Forelimb muscle (tissue), 1 donor: ENCODE results near the gene ACACB. TPM values are rescaled to one million over a fixed set of nuclear protein-coding genes. Genes with fewer than 3 reads are reported as not detected.

Experiments
- DNase-seq: peaks from one replicate; pipeline ENCODE4 v3.0.0-alpha.2; 2013; ENCODE audit warnings: low read depth
- polyA plus RNA-seq: library from polyadenylated mRNA; unstranded; fragments of 120-200 nt; gene quantifications from one replicate; pipeline ENCODE4 v1.2.1, GENCODE V29; 2013; ENCODE audit not compliant: insufficient read length

The ACACB gene
- polyA plus RNA-seq, 1 donor = 7.3 TPM

- no peak for DNase-seq
Measured at GRCh38 chr12:109255377-109255776, 139.0 kb downstream of the ACACB start.

GRCh38 chr12:109256011-109256410, 139.6 kb downstream of the ACACB start:
- DNase-seq = no peak

GRCh38 chr12:109258201-109258600, 141.8 kb downstream of the ACACB start:
- no peak for DNase-seq

- DNase-seq = no peak
Measured at GRCh38 chr12:109258607-109259544, 142.5 kb downstream of the ACACB start.

- DNase-seq = no peak
Measured at GRCh38 chr12:109259545-109259895, 143.1 kb downstream of the ACACB start.

GRCh38 chr12:109261087-109261486, 144.7 kb downstream of the ACACB start:
- DNase-seq = no peak

- DNase-seq = no peak
Measured at GRCh38 chr12:109261939-109262338, 145.6 kb downstream of the ACACB start.

- DNase-seq = no peak
Measured at GRCh38 chr12:109263439-109263838, 147.1 kb downstream of the ACACB start.

GRCh38 chr12:109264095-109264942, 147.9 kb downstream of the ACACB start:
- no peak for DNase-seq

- DNase-seq = no peak
Measured at GRCh38 chr12:109264943-109265650, 148.7 kb downstream of the ACACB start.

GRCh38 chr12:109266106-109266879, 149.9 kb downstream of the ACACB start:
- no peak for DNase-seq

GRCh38 chr12:109267361-109267760, 151.0 kb downstream of the ACACB start:
- DNase-seq = no peak

GRCh38 chr12:109268896-109269295, 152.5 kb downstream of the ACACB start:
- no peak for DNase-seq

- no peak for DNase-seq
Measured at GRCh38 chr12:109269428-109269827, 153.0 kb downstream of the ACACB start.

- DNase-seq = no peak
Measured at GRCh38 chr12:109270494-109270893, 154.1 kb downstream of the ACACB start.

GRCh38 chr12:109271418-109271817, 155.0 kb downstream of the ACACB start:
- no peak for DNase-seq

- no peak for DNase-seq
Measured at GRCh38 chr12:109273354-109273753, 157.0 kb downstream of the ACACB start.

- no peak for DNase-seq
Measured at GRCh38 chr12:109274381-109274780, 158.0 kb downstream of the ACACB start.

GRCh38 chr12:109275173-109275572, 158.8 kb downstream of the ACACB start:
- DNase-seq = no peak

- no peak for DNase-seq
Measured at GRCh38 chr12:109276160-109276559, 159.8 kb downstream of the ACACB start.

GRCh38 chr12:109277255-109277898, 161.0 kb downstream of the ACACB start:
- DNase-seq = no peak
